WERI-Rb-1 (cell line): Measurements from ENCODE around the gene SRF.

Experiments used
- DNase-seq: peaks from one replicate; pipeline ENCODE4 v3.0.0-alpha.2; 2020
- H3K27ac ChIP-seq: fragments of 250-450 bp; sonication (Bioruptor Pico); 2 replicates; pipeline ENCODE4 v1.5.1; 2020; ENCODE audit warnings: mild to moderate bottlenecking, moderate library complexity
- H3K27me3 ChIP-seq: fragments of 250-450 bp; sonication (Bioruptor Pico); 2 replicates; pipeline ENCODE4 v1.5.1; 2021; ENCODE audit warnings: mild to moderate bottlenecking, low read depth, moderate library complexity; ENCODE audit not compliant: insufficient read depth, severe bottlenecking
- H3K36me3 ChIP-seq: fragments of 250-450 bp; sonication (Bioruptor Pico); 2 replicates; pipeline ENCODE4 v1.5.1; 2020; ENCODE audit warnings: mild to moderate bottlenecking, moderate library complexity
- H3K4me3 ChIP-seq: 2 replicates; pipeline ENCODE4 v1.5.1; 2011; ENCODE audit warnings: low read depth, mild to moderate bottlenecking, control low read depth, low read length
- H3K9me3 ChIP-seq: fragments of 250-450 bp; sonication (Bioruptor Pico); 2 replicates; pipeline ENCODE4 v1.5.1; 2021; ENCODE audit warnings: mild to moderate bottlenecking, moderate library complexity; ENCODE audit not compliant: severe bottlenecking
- CTCF ChIP-seq: IDR thresholded peaks from 2 replicates; pipeline ENCODE4 v1.5.1; 2011; ENCODE audit warnings: low read depth, mild to moderate bottlenecking, control low read depth, inconsistent platforms, low read length

The SRF gene

GRCh38 chr6:43204271-43205105, 33.4 kb downstream of the SRF start:
- no peak for TF ChIP-seq CTCF
- Histone ChIP-seq H3K9me3 (no peaks in the 10 kb centered on the region), H3K36me3 (peaks cover 29% of the 10 kb centered on the region), H3K4me3 (no peak overlapping the region), H3K27ac (no peak overlapping the region), H3K27me3 (no peaks in the 10 kb centered on the region)
- DNase-seq, result no peak

GRCh38 chr6:43205849-43206248, 34.8 kb downstream of the SRF start:
- TF ChIP-seq CTCF, result no peak
- no peak for DNase-seq
- no peak overlapping the region for H3K4me3 ChIP-seq
- no peaks in the 10 kb centered on the region for H3K27me3 ChIP-seq
- H3K36me3 ChIP-seq, result peaks cover 23% of the 10 kb centered on the region
- no peak overlapping the region for H3K27ac ChIP-seq
- H3K9me3 ChIP-seq, result no peaks in the 10 kb centered on the region

DNA sequence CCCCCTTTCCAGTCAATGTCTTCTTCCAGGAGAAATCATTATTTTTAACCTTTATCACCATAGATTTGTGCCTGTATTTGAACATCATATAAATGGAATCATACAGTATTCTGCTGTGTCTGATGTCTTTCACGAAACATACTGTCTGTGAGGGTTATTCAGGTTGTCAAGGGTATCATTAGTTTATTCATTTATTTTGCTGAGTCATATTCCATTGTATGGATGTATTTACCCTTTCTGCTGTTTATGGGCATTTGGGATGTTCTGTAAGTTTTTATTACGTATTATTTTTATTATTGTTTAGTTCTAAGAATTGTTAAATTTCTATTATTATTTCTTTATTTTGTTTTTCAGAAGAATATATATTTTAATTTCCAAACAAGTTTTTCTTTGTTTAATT, 36.2 kb downstream of the SRF start:
- no peak overlapping the region for H3K4me3 ChIP-seq
- peaks cover 20% of the 10 kb centered on the region for H3K36me3 ChIP-seq
- no peaks in the 10 kb centered on the region for H3K9me3 ChIP-seq
- no peaks in the 10 kb centered on the region for H3K27me3 ChIP-seq
- DNase-seq, result no peak
- no peak for TF ChIP-seq CTCF
- no peak overlapping the region for H3K27ac ChIP-seq

- no peak for DNase-seq
- no peak overlapping the region for H3K27ac ChIP-seq
- H3K36me3 ChIP-seq, result peaks cover 25% of the 10 kb centered on the region
- no peak overlapping the region for H3K4me3 ChIP-seq
- no peaks in the 10 kb centered on the region for H3K27me3 ChIP-seq
- no peaks in the 10 kb centered on the region for H3K9me3 ChIP-seq
- peak; percentile 49 for TF ChIP-seq CTCF
These were observed 40.9 kb downstream of the SRF start for GRCh38 chr6:43211955-43212354.

DNA sequence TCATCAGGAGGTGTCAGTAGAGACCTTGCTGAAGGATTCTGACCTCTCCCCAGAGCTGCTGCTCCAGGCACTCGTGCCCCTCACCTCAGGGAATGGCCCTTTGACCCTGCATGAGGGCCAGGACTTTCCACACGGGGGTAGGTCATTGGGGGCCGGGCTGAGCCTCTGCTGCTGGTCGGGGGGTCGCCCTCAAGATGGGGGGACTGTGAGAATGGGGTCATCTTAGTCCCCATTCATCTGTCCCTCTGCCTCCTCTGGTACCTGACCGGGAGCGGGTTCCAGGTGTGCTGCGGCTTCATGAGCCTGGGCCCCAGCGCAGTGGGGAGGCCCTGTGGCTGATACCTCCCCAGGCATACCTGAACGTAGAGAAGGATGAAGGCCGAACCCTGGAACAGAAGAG, 42.4 kb downstream of the SRF start:
- TF ChIP-seq CTCF, result no peak
- Histone ChIP-seq H3K27me3 (no peaks in the 10 kb centered on the region), H3K9me3 (no peaks in the 10 kb centered on the region), H3K36me3 (peaks cover 34% of the 10 kb centered on the region), H3K4me3 (no peak overlapping the region), H3K27ac (no peak overlapping the region)
- no peak for DNase-seq

- TF ChIP-seq CTCF, result no peak
- no peak overlapping the region for H3K4me3 ChIP-seq
- no peak overlapping the region for H3K27ac ChIP-seq
- no peaks in the 10 kb centered on the region for H3K27me3 ChIP-seq
- no peak for DNase-seq
- H3K36me3 ChIP-seq, result peaks cover 38% of the 10 kb centered on the region
- H3K9me3 ChIP-seq, result no peaks in the 10 kb centered on the region
These were observed 44.0 kb downstream of the SRF start for GRCh38 chr6:43215066-43215465.
